Tibial artery (tissue), 4 donors: ENCODE results near the gene FOXF1.

Experiments
- DNase-seq, 2 donors: peaks; one replicate each; pipeline ENCODE4 v3.0.0-alpha.2; 2019
- H3K27ac ChIP-seq, 2 donors: fragments of 200-600 bp; sonication (generic) in 1 of 2; 1 replicate in 1 of 2; 2 replicates in 1 of 2; pipeline ENCODE4 v1.5.1; 2018 to 2019; ENCODE audit warnings: mild to moderate bottlenecking in 1 of 2
- H3K27me3 ChIP-seq, 2 donors: fragments of 200-600 bp; sonication (generic) in 1 of 2; one replicate each; pipeline versions ENCODE4 v1.5.1 to v1.6.0; 2016 to 2019
- H3K36me3 ChIP-seq, 3 donors: fragments of 200-600 bp; sonication (generic) in 2 of 3; one replicate each; pipeline ENCODE4 v1.5.1; 2016 to 2019; ENCODE audit warnings: mild to moderate bottlenecking in 2 of 3
- H3K4me1 ChIP-seq, 4 donors: fragments of 200-600 bp; sonication (generic) in 2 of 4; 1 replicate in 3 of 4; 2 replicates in 1 of 4; pipeline ENCODE4 v1.5.1; 2016 to 2019
- H3K4me3 ChIP-seq, 2 donors: fragments of 200-600 bp; sonication (generic) in 1 of 2; 1 replicate in 1 of 2; 2 replicates in 1 of 2; pipeline ENCODE4 v1.5.1; 2018 to 2019; ENCODE audit warnings: mild to moderate bottlenecking in 2 of 2
- H3K9me3 ChIP-seq, 3 donors: fragments of 200-600 bp; sonication (generic) in 1 of 3; one replicate each; pipeline ENCODE4 v1.5.1; 2016 to 2019
- intact Hi-C: fragments of 100-400 bp; cut with DNase I; formaldehyde crosslinking; loops from one replicate; pipeline ENCODE4 v1.15.0; 2023; ENCODE audit warnings: low total_unique reads
- TF ChIP-seq, protein P1 (sequence below), 2 experiments: fragments of 200-600 bp in 1 of 2; fragments of 450-650 bp in 1 of 2; IDR thresholded peaks; one replicate each; pipeline ENCODE4 v1.5.1; 2017 to 2019; ENCODE audit warnings: antibody characterized with exemption in 2 of 2, mild to moderate bottlenecking in 1 of 2, moderate library complexity in 1 of 2

The FOXF1 gene

DNA sequence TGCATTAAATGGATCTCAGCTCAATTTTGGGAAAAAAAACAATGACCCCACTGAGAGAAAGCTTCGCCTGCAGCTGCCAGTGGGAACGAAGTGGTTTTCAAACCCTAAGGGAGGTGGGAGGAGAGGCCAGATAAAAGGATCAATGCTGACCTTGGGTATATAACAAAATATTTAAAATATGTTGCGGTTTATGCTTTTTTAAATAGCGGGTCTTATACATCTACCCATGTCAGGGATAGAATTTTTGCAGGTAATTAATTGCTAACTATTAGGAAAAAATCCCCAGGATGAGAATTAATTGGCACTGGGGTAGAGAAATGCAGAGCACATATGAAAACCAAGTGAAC, 10.9 kb upstream of the FOXF1 start:
- H3K4me3 ChIP-seq = no peak overlapping the region
- H3K27ac ChIP-seq = no peak overlapping the region
- H3K9me3 ChIP-seq = no peaks in the 10 kb centered on the region
- peaks cover 18 to 99% of the 10 kb centered on the region in 2 donors for H3K27me3 ChIP-seq
- intact Hi-C loops = no loop called here
- H3K36me3 ChIP-seq = no peaks in the 10 kb centered on the region
- no peak for DNase-seq
- TF ChIP-seq, protein P1, sequence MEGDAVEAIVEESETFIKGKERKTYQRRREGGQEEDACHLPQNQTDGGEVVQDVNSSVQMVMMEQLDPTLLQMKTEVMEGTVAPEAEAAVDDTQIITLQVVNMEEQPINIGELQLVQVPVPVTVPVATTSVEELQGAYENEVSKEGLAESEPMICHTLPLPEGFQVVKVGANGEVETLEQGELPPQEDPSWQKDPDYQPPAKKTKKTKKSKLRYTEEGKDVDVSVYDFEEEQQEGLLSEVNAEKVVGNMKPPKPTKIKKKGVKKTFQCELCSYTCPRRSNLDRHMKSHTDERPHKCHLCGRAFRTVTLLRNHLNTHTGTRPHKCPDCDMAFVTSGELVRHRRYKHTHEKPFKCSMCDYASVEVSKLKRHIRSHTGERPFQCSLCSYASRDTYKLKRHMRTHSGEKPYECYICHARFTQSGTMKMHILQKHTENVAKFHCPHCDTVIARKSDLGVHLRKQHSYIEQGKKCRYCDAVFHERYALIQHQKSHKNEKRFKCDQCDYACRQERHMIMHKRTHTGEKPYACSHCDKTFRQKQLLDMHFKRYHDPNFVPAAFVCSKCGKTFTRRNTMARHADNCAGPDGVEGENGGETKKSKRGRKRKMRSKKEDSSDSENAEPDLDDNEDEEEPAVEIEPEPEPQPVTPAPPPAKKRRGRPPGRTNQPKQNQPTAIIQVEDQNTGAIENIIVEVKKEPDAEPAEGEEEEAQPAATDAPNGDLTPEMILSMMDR (IDR thresholded peaks at IDR 0.05) = no peak
- peaks cover 0 to 40% (median 26%) of the 10 kb centered on the region in 4 donors for H3K4me1 ChIP-seq

DNA sequence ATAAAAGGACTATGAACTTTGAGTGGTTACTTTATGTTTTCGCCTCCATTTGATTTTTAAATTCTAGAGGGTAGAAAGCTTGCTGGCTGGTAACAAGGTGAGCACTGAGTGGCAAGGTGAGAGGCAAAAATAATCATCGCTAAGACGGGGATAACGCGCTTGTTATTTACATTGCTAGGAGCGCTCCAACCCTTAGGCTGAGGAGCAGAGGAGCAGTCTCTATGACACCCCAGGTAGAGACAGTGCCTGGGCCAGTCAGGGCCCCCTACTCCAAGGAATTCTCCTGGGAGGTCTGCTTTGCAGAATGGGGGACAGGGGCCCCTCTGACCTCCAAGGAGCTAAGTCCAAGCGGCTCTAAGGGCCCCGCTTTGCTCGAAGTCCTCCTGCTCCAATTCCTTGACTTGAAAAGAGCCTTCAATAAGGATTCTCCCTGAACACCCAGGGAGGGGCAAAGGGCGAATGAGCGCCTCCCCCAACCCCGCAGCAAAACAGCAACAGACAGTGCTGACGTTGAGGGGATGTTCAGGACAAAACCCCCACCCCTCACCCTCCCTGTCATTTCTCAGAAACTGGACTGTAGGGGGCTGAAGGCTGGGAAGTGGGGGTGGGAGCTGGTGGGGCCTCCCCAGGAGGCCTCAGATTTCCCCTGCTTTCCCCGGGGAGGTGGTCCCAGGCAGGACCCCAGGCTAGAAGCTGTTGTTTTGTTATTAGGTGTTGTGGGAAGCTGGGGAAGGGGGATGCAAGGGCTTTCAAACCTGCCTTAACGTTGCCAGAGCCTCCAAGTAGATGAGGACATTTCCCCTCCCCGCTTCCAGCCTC, 10.2 kb upstream of the FOXF1 start:
- Histone ChIP-seq H3K4me1 (peaks cover 0 to 40% (median 28%) of the 10 kb centered on the region in 4 donors), H3K9me3 (no peaks in the 10 kb centered on the region), H3K4me3 (no peak overlapping the region), H3K27ac (no peak overlapping the region), H3K36me3 (no peaks in the 10 kb centered on the region), H3K27me3 (peaks cover 18 to 99% of the 10 kb centered on the region in 2 donors)
- intact Hi-C loops = loop anchor here (10.0 kb wide), 1 partner anchor 1805 kb away; the partner anchor contains the start of gene USP10
- TF ChIP-seq, protein P1 (IDR thresholded peaks at IDR 0.05) = no peak
- no peak for DNase-seq

DNA sequence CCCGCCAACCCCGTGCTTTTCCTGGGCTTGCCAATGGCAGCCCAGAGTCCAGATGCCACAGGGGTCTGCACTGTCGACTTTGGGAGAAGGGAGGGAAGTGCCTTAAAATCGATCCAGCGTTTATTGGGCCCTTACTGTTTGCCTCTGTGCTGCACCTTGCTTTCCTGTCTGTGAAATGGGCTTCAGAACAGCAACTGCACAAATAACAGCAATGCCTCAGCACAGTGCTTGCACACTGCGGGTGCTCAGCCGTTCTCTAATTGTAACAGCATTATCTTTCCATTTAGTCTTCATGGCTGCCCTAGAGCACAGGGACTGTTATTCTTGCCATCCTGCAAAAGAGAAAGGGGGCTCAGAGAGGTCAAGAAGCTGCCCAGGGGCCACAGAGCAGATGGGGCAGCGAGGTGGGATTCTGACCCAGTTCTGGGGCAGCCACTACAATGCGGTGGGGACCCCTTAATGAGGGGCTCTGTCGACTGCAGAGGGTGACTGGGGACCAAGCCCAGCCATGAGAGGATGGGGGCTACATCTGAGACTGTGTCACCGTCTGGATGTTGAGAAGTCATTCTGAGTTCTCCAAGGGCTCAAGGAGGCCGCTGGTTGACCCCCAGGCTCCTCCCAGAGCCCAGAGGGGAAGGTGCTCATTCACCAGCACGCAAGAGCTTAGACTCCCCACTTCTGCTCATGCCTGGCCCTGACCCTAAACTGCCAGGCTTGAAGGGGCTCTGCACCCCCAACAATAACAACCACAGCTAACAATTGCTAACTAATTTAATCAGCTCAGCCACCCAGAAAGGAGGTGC, 9.4 kb upstream of the FOXF1 start:
- no peak overlapping the region for H3K4me3 ChIP-seq
- no peak for DNase-seq
- intact Hi-C loops = loop anchor here (10.0 kb wide), 1 partner anchor 1806 kb away; the partner anchor contains the start of gene USP10
- H3K4me1 ChIP-seq = peaks cover 0 to 48% (median 34%) of the 10 kb centered on the region in 4 donors
- peaks cover 20 to 99% of the 10 kb centered on the region in 2 donors for H3K27me3 ChIP-seq
- H3K36me3 ChIP-seq = no peaks in the 10 kb centered on the region
- H3K27ac ChIP-seq = no peak overlapping the region
- TF ChIP-seq, protein P1 (IDR thresholded peaks at IDR 0.05) = no peak
- H3K9me3 ChIP-seq = no peaks in the 10 kb centered on the region

DNA sequence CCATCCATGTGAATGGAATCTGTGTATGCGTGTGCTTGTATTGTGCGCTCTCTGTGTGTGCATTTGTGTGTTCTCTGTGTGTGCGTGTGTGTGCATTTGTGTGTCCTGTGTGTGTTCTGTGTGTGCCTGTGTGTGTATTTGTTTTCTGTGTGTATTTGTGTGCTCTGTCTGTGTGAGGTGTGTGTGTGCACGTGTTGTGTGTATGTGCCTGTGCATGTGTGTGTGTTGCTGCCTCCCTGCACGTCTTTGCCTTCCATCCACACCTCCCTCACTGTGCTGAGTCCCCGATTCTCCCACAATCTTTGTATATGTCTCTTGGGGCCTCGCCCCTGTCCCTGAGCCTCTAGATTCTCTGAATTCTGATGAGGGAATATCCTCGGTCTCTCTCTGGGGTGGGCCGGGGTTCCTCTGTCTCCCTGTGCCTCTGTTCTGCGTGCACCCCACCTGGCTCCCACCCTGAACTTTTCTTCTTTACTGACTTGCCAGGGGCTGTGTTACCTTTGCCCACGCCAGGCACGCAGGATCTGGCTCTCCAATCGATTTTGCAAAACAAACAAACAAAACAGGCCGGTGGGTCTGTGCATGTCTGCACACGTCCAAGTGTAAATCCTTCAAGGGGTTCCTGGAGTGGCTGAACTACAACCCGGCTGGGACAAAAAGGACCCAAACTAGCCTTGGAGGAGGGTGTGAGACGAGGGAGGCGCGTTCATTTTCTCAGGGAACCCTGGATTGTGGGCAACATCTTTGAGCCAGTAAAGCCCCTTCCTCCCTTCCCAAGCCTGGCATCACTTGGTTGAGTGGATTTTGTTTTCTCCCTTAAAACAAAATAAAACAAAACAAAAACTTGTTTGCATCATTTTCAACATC, 8.1 kb upstream of the FOXF1 start:
- TF ChIP-seq, protein P1 (IDR thresholded peaks at IDR 0.05) = no peak
- H3K27me3 ChIP-seq = peaks cover 25 to 99% of the 10 kb centered on the region in 2 donors
- H3K36me3 ChIP-seq = no peaks in the 10 kb centered on the region
- H3K4me3 ChIP-seq = no peak overlapping the region
- intact Hi-C loops = loop anchor here (10.0 kb wide), 1 partner anchor 1807 kb away; the partner anchor contains the start of gene USP10
- no peak for DNase-seq
- H3K4me1 ChIP-seq = peaks cover 0 to 42% (median 29%) of the 10 kb centered on the region in 4 donors
- H3K9me3 ChIP-seq = no peaks in the 10 kb centered on the region
- no peak overlapping the region for H3K27ac ChIP-seq
